Activated naive CD4-positive, alpha-beta T cell treated with anti-CD3 and anti-CD28 coated beads, Interleukin-2, amount 10 ng/mL, durations not matched to agents 7 days and 5 days (primary cell): ENCODE measurements around the gene SEM1.
"Not testable (repeated sequence)": the region's sequence is repeated elsewhere in the genome, so short reads cannot be mapped to it uniquely, and the experiment has no call there.

Experiments
- CTCF ChIA-PET: fragments of 350-600 bp; sonication (Branson Sonifier 250); formaldehyde crosslinking; loops from one replicate; lab custom pipeline; 2021; ENCODE audit warnings: antibody characterized with exemption; lab: Charles Lee
- DNase-seq: peaks from one replicate; pipeline ENCODE4 v3.0.0-alpha.2; 2020
- H3K27ac Mint-ChIP-seq: one replicate; pipeline ENCODE4 v1.8.0; 2021; ENCODE audit warnings: mild to moderate bottlenecking, moderate library complexity, mixed read lengths
- H3K27me3 Mint-ChIP-seq: one replicate; pipeline ENCODE4 v1.8.0; 2021; ENCODE audit warnings: mild to moderate bottlenecking, mixed read lengths
- H3K36me3 Mint-ChIP-seq: one replicate; pipeline ENCODE4 v1.8.0; 2021; ENCODE audit warnings: mixed read lengths
- H3K4me1 Mint-ChIP-seq: one replicate; pipeline ENCODE4 v1.8.0; 2021; ENCODE audit warnings: mixed read lengths
- H3K4me3 Mint-ChIP-seq: one replicate; pipeline ENCODE4 v1.8.0; 2021; ENCODE audit warnings: mild to moderate bottlenecking, moderate library complexity, mixed read lengths
- H3K9me3 Mint-ChIP-seq: one replicate; pipeline ENCODE4 v1.8.0; 2021; ENCODE audit warnings: mixed read lengths

Gene SEM1

DNA sequence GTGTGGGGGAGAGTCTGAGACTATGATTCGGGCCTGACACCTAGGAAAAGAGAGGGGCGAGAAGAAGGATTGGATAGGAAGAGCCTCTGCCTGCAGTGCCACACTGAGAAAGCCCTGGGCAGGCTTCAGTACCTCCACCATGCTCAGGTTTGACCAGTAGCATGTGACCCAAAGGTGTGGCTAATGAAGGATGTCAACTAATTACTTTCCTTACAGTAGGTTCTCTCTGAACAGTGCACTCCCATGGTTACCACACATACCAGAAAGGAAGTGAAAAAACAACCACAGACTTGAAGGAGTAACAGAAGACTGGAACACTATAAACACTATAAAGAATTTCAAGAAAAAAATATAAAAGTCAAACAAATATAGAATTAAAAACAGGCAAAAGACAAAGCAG is 46.2 kb downstream of the SEM1 start:
- Mint-ChIP-seq H3K27me3 (no peaks in the 10 kb centered on the region), H3K4me1 (peaks cover 16% of the 10 kb centered on the region), H3K36me3 (peaks cover 1% of the 10 kb centered on the region), H3K4me3 (no peak overlapping the region), H3K9me3 (no peaks in the 10 kb centered on the region), H3K27ac (peak overlapping the region; percentile 1)
- DNase-seq: no peak
- CTCF ChIA-PET: no interaction called here

DNA sequence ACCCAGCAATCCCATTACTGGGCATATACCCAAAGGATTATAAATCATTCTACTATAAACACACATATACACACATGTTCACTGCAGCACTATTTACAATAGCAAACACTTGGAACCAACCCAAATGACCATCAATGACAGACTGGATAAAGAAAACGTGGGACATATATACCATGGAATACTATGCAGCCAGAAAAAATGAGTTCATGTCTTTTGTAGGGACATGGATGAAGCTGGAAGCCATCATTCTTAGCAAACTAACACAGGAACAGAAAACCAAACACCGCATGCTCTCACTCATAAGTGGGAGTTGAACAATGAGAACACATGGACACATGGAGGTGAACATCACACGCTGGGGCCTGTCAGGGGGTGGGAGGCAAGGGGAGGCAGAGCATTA is 47.5 kb downstream of the SEM1 start:
- not testable (repeated sequence) for H3K36me3 Mint-ChIP-seq, H3K27ac Mint-ChIP-seq, H3K27me3 Mint-ChIP-seq, H3K9me3 Mint-ChIP-seq, DNase-seq, H3K4me3 Mint-ChIP-seq
- peaks cover 16% of the 10 kb centered on the region for H3K4me1 Mint-ChIP-seq
- CTCF ChIA-PET: interaction anchor here (0.6 kb wide), 1 partner anchor 366 kb away, joined by 3 read pairs; no protein-coding TSS in a partner anchor

DNA sequence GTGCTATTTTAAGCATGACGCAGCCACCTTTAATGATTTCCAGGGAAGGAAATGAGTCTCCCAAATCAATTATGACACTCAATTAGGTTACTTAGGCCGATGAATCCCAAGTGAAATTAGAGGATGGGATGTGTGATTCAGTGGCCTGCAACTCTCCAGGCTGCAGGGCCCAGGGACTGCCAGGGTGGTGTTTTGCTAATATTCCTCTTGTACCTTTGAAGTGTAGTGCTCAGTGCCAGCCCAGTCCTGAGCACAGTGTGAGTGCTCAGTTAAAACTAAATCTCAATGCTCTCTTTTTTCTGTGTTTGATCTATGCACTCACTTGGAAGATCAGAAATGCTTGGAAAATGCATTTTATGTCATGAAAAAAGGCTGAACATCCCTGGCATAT is 51.6 kb downstream of the SEM1 start:
- Mint-ChIP-seq H3K4me1 (peaks cover 2% of the 10 kb centered on the region), H3K4me3 (no peak overlapping the region), H3K9me3 (no peaks in the 10 kb centered on the region), H3K27ac (no peak overlapping the region), H3K27me3 (no peaks in the 10 kb centered on the region), H3K36me3 (peaks cover 1% of the 10 kb centered on the region)
- CTCF ChIA-PET: interaction anchor here (1.2 kb wide), 1 partner anchor 62 kb away, joined by 3 read pairs; no protein-coding TSS in a partner anchor
- no peak for DNase-seq

- H3K9me3 Mint-ChIP-seq: no peaks in the 10 kb centered on the region
- H3K27ac Mint-ChIP-seq: no peak overlapping the region
- no peaks in the 10 kb centered on the region for H3K4me1 Mint-ChIP-seq
- no peak overlapping the region for H3K4me3 Mint-ChIP-seq
- CTCF ChIA-PET: interaction anchor here (1.2 kb wide), 1 partner anchor 62 kb away, joined by 3 read pairs; no protein-coding TSS in a partner anchor
- DNase-seq: no peak
- H3K36me3 Mint-ChIP-seq: no peaks in the 10 kb centered on the region
- H3K27me3 Mint-ChIP-seq: no peaks in the 10 kb centered on the region
Observed at GRCh38 chr7:96657347-96658021, 52.2 kb downstream of the SEM1 start.

GRCh38 chr7:96655956-96656355 is 53.7 kb downstream of the SEM1 start:
- no peaks in the 10 kb centered on the region for H3K4me1 Mint-ChIP-seq

GRCh38 chr7:96654630-96655188 is 54.9 kb downstream of the SEM1 start:
- H3K36me3 Mint-ChIP-seq: no peaks in the 10 kb centered on the region
- no peak for DNase-seq
- no peak overlapping the region for H3K4me3 Mint-ChIP-seq
- H3K9me3 Mint-ChIP-seq: no peaks in the 10 kb centered on the region
- H3K27ac Mint-ChIP-seq: no peak overlapping the region
- H3K4me1 Mint-ChIP-seq: no peaks in the 10 kb centered on the region
- CTCF ChIA-PET: no interaction called here
- no peaks in the 10 kb centered on the region for H3K27me3 Mint-ChIP-seq

More at GRCh38 chr7:96655956-96656355, 53.7 kb downstream of the SEM1 start:
- H3K27ac Mint-ChIP-seq: no peak overlapping the region
- no peaks in the 10 kb centered on the region for H3K36me3 Mint-ChIP-seq
- no peak overlapping the region for H3K4me3 Mint-ChIP-seq
- no peak for DNase-seq
- CTCF ChIA-PET: no interaction called here
- H3K9me3 Mint-ChIP-seq: no peaks in the 10 kb centered on the region
- H3K27me3 Mint-ChIP-seq: no peaks in the 10 kb centered on the region

- no peaks in the 10 kb centered on the region for H3K36me3 Mint-ChIP-seq
- no peak overlapping the region for H3K27ac Mint-ChIP-seq
- H3K27me3 Mint-ChIP-seq: no peaks in the 10 kb centered on the region
- no peaks in the 10 kb centered on the region for H3K4me1 Mint-ChIP-seq
- H3K4me3 Mint-ChIP-seq: no peak overlapping the region
- no peaks in the 10 kb centered on the region for H3K9me3 Mint-ChIP-seq
- no peak for DNase-seq
- CTCF ChIA-PET: no interaction called here
Observed at GRCh38 chr7:96649981-96650380, 59.7 kb downstream of the SEM1 start.

DNA sequence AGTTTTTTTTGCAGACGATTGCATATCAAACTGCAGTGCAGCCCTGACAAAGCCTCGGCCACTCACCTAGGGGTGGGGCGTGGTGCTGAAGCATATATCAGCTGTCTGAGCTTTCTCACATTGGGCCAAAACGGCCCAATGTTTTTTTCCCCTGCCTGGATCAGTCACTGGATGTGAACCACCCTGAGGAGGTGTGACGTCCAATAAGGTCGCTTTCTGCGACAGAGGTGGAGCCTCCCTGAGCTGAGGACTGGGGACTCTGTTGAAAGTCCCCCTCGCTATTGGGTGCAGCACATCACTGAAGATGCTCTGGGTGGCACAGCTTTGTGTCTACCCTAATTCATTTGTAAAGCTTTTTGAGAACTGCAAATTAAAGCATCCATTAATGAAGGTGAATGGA is 60.9 kb downstream of the SEM1 start:
- H3K27ac Mint-ChIP-seq: no peak overlapping the region
- DNase-seq: no peak
- CTCF ChIA-PET: no interaction called here
- no peak overlapping the region for H3K4me3 Mint-ChIP-seq
- no peaks in the 10 kb centered on the region for H3K36me3 Mint-ChIP-seq
- no peaks in the 10 kb centered on the region for H3K9me3 Mint-ChIP-seq
- H3K27me3 Mint-ChIP-seq: no peaks in the 10 kb centered on the region
- H3K4me1 Mint-ChIP-seq: no peaks in the 10 kb centered on the region

DNA sequence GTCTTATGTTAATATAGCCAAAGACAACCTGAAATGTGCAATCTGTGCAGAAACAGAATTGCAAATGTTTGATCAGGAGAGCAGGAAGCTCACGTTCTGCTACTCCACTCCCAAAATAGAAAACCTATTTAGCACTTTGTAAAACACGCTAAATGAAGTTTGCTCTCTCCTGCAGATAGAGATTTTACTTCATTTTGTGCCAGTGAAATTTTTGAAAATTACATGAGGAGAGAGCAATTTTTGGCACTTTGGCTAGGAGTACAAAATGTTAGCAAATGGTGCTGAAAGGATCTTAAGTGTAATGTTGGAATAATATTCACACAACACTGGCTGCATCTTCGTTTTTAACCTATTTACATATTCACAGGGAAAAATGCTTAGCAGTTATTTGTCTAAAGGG is 61.9 kb downstream of the SEM1 start:
- DNase-seq: no peak
- Mint-ChIP-seq H3K4me1 (no peaks in the 10 kb centered on the region), H3K4me3 (no peak overlapping the region), H3K36me3 (no peaks in the 10 kb centered on the region), H3K27me3 (no peaks in the 10 kb centered on the region), H3K27ac (no peak overlapping the region), H3K9me3 (no peaks in the 10 kb centered on the region)
- CTCF ChIA-PET: no interaction called here

DNA sequence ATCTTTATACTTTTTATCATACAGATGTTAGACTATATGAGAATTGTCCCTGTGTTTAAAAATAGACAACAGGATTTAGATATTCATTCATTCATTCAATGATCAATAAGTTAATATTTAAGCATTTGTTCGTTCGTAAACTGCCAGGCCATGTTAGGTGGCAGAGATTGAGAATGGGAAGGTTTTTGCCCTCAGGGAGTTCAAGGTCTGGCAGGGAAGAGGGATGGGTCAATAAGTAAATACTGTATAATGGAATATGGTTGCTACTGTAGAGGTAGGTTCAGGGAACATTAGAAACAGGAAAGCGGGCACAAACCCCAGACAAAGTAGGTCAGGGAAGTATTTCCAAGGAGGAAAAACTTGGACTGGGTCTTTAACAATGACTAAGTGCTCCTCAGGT is 64.6 kb downstream of the SEM1 start:
- H3K4me1 Mint-ChIP-seq: no peaks in the 10 kb centered on the region

GRCh38 chr7:96643436-96643835 is 66.2 kb downstream of the SEM1 start:
- H3K9me3 Mint-ChIP-seq, H3K36me3 Mint-ChIP-seq, H3K27ac Mint-ChIP-seq, H3K4me1 Mint-ChIP-seq, H3K27me3 Mint-ChIP-seq, DNase-seq, H3K4me3 Mint-ChIP-seq, CTCF ChIA-PET: not testable (repeated sequence)

More for the DNA sequence above, 64.6 kb downstream of the SEM1 start:
- no peak overlapping the region for H3K27ac Mint-ChIP-seq
- H3K4me3 Mint-ChIP-seq: no peak overlapping the region
- CTCF ChIA-PET: no interaction called here
- no peaks in the 10 kb centered on the region for H3K9me3 Mint-ChIP-seq
- H3K27me3 Mint-ChIP-seq: peaks cover 4% of the 10 kb centered on the region
- H3K36me3 Mint-ChIP-seq: no peaks in the 10 kb centered on the region
- DNase-seq: no peak

DNA sequence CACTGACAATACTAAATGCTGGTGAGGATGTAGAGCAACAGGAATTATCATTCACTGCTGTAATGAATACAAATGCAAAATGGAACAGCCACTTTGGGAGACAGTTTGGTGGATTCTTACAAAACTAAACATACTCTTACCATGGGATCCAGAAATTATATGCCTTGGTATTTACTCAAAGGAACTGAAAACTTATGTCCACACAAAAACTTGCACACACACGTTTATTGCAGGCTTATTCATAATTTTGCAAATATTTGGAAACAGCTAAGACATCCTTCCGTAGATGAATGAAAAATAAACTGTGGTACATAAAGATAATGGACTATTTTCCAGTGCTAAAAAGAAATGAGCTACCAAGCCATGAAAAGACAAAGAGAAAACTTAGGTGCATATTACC is 69.6 kb downstream of the SEM1 start:
- H3K27me3 Mint-ChIP-seq: peaks cover 4% of the 10 kb centered on the region

More for the DNA sequence above, 69.6 kb downstream of the SEM1 start:
- Mint-ChIP-seq H3K27ac (no peak overlapping the region), H3K4me3 (no peak overlapping the region), H3K9me3 (no peaks in the 10 kb centered on the region), H3K4me1 (no peaks in the 10 kb centered on the region), H3K36me3 (no peaks in the 10 kb centered on the region)
- CTCF ChIA-PET: no interaction called here
- DNase-seq: no peak
